GM12878 (cell line): ENCODE data around the gene NGFR. TPM values are rescaled to one million over a fixed set of nuclear protein-coding genes. Genes with fewer than 3 reads are reported as not detected.
A peak's percentile ranks its signal among the peaks of the same experiment; 100 is the strongest.

ENCODE experiments used
- ATAC-seq: fragments of 200-7000 bp; cut with Tn5 transposase; 3 replicates; pipeline ENCODE4 v1.9.1; 2020; ENCODE audit warnings: mild to moderate bottlenecking, moderate library complexity
- BruUV-seq: library from RNA; stranded (reverse); fragments of 400-500 nt; replicated peaks from 2 replicates; lab custom pipeline; 2021; lab: Mats Ljungman, UMichigan
- CTCF ChIA-PET: fragments of 300-600 bp; sonication (Branson Sonifier 250); formaldehyde crosslinking; extraction: SDS; loops from one replicate; lab custom pipeline; 2021; ENCODE audit warnings: inconsistent platforms; lab: Yijun Ruan, JAX
- POLR2A ChIA-PET: fragments of 350-600 bp; formaldehyde crosslinking; extraction: SDS; loops from one replicate; lab custom pipeline; 2021; ENCODE audit warnings: inconsistent platforms; lab: Charles Lee
- RAD21 ChIA-PET: fragments of 300-600 bp; sonication (Branson Sonifier 250); formaldehyde crosslinking; loops from one replicate; lab custom pipeline; 2023; ENCODE audit warnings: antibody characterized with exemption; ENCODE audit not compliant: unreplicated experiment; lab: Charles Lee
- SMC1A ChIA-PET: fragments of 300-600 bp; sonication (Branson Sonifier 250); formaldehyde crosslinking; loops from one replicate; lab custom pipeline; 2023; ENCODE audit not compliant: unreplicated experiment, uncharacterized antibody; lab: Charles Lee
- DNase-seq: peaks from one replicate; pipeline ENCODE4 v3.0.0-alpha.2; 2011; ENCODE audit warnings: low read depth, low spot score
- FAIRE-seq: peaks from 3 replicates; lab custom pipeline; 2011; peaks lifted over from hg19 to GRCh38; lab: Jason Lieb, UNC
- H2AFZ ChIP-seq: 2 replicates; pipeline ENCODE4 v1.6.0; 2011; ENCODE audit warnings: low read depth, low read length, control low read depth; ENCODE audit not compliant: control insufficient read depth
- H3K27ac ChIP-seq: 2 replicates; pipeline ENCODE4 v1.5.1; 2011; ENCODE audit warnings: control low read depth; ENCODE audit not compliant: control insufficient read depth, insufficient read depth
- H3K27me3 ChIP-seq, 2 experiments: replicated peaks in 1 of 2; 2 replicates each; pipeline versions ENCODE4 v1.6.0 to v1.6.1; 2011; ENCODE audit warnings: low read length in 1 of 2; ENCODE audit not compliant: control insufficient read depth in 2 of 2, insufficient read depth in 2 of 2
- H3K36me3 ChIP-seq, 2 experiments: 2 replicates each; pipeline ENCODE4 v1.5.1; 2011; ENCODE audit warnings: low read length in 1 of 2; ENCODE audit not compliant: control insufficient read depth in 2 of 2, insufficient read depth in 2 of 2
- H3K4me1 ChIP-seq: 2 replicates; pipeline ENCODE4 v1.6.1; 2011; ENCODE audit warnings: mild to moderate bottlenecking, low read length, moderate library complexity, mixed read lengths; ENCODE audit not compliant: control insufficient read depth, insufficient read depth
- H3K4me2 ChIP-seq: 2 replicates; pipeline ENCODE4 v1.6.0; 2011; ENCODE audit warnings: control low read depth; ENCODE audit not compliant: control insufficient read depth, insufficient read depth
- H3K4me3 ChIP-seq: fragments of 200-600 bp; sonication (generic); 2 replicates; pipeline ENCODE4 v1.5.1; 2016
- H3K79me2 ChIP-seq: 2 replicates; pipeline ENCODE4 v1.6.0; 2011; ENCODE audit warnings: low read length; ENCODE audit not compliant: control insufficient read depth, insufficient read depth
- H3K9ac ChIP-seq: 2 replicates; pipeline ENCODE4 v1.8.0; 2011; ENCODE audit warnings: low read length, control low read depth, mixed read lengths; ENCODE audit not compliant: control insufficient read depth, insufficient read depth
- H3K9me3 ChIP-seq: replicated peaks from 3 replicates; pipeline ENCODE4 v1.5.1; 2011; ENCODE audit warnings: mild to moderate bottlenecking, low read length; ENCODE audit not compliant: control insufficient read depth, insufficient read depth
- H4K20me1 ChIP-seq: 2 replicates; pipeline ENCODE4 v1.6.0; 2011; ENCODE audit not compliant: control insufficient read depth, insufficient read depth
- BMI1 ChIP-seq: fragments of 450-650 bp; IDR thresholded peaks from 2 replicates; pipeline ENCODE4 v1.6.1; 2016; ENCODE audit warnings: mild to moderate bottlenecking, moderate library complexity, borderline replicate concordance
- CBFB ChIP-seq: IDR thresholded peaks from 2 replicates; pipeline ENCODE4 v1.6.1; 2016; ENCODE audit warnings: antibody characterized with exemption, low read depth
- CEBPB ChIP-seq, 2 experiments: fragments of 150-350 bp in 1 of 2; IDR thresholded peaks; 2 replicates each; pipeline ENCODE4 v1.6.1; 2012 to 2014; ENCODE audit warnings: low read depth in 2 of 2, low read length in 2 of 2, borderline replicate concordance in 1 of 2, inconsistent platforms in 1 of 2
- IRF4 ChIP-seq: IDR thresholded peaks from 2 replicates; pipeline ENCODE4 v1.6.1; 2011; ENCODE audit warnings: low read depth, low read length
- NFXL1 ChIP-seq: fragments of 450-650 bp; IDR thresholded peaks from 2 replicates; pipeline ENCODE4 v1.6.1; 2017; ENCODE audit warnings: antibody characterized with exemption, mild to moderate bottlenecking, borderline replicate concordance
- SKIL ChIP-seq: fragments of 450-650 bp; IDR thresholded peaks from 2 replicates; pipeline ENCODE4 v1.6.1; 2017; ENCODE audit warnings: mild to moderate bottlenecking, low read depth, inconsistent platforms; ENCODE audit not compliant: poor library complexity, severe bottlenecking
- TARDBP ChIP-seq: IDR thresholded peaks from 2 replicates; pipeline ENCODE4 v1.6.1; 2016; ENCODE audit warnings: borderline replicate concordance
- YBX1 ChIP-seq: fragments of 450-650 bp; IDR thresholded peaks from 2 replicates; pipeline ENCODE4 v1.6.1; 2016; ENCODE audit warnings: antibody characterized with exemption
- ZZZ3 ChIP-seq: IDR thresholded peaks from 2 replicates; pipeline ENCODE4 v1.6.1; 2011; ENCODE audit warnings: low read depth; ENCODE audit not compliant: control insufficient read depth, insufficient read length
- WGBS: methylation state at CpG from one replicate; pipeline ENCODE4 v1.1.6; 2016; ENCODE audit warnings: low lambda C conversion rate; ENCODE audit not compliant: insufficient replicate concordance, insufficient coverage; ENCODE audit errors: missing lambda C conversion rate; 5-methylcytosine and 5-hydroxymethylcytosine counted together
- in situ Hi-C: fragments of 300-500 bp; cut with MboI; formaldehyde crosslinking; loops from 9 replicates; pipeline ENCODE4 v1.14.3; 2018; ENCODE audit warnings: mixed read lengths
- intact Hi-C: fragments of 100-400 bp; cut with micrococcal nuclease; formaldehyde crosslinking; loops from one replicate; pipeline ENCODE4 v1.14.2; 2022; ENCODE audit not compliant: unreplicated experiment
- polyA plus RNA-seq, 11 experiments: library from polyadenylated mRNA; depleted of rRNA in 4 of 11; unstranded in 6 of 11; stranded (reverse) in 5 of 11; fragments of >200 nt; fragmentation: Nextera tagmentation in 4 of 11; fragmentation: Illumina TruSeq in 1 of 11; extraction: Ambion mirVana in 4 of 11; extraction: Trizol in 1 of 11; gene quantifications; 1 replicate in 1 of 11; 2 replicates in 10 of 11; pipeline versions ENCODE4 v1.2.1 to v1.2.3, GENCODE V29; 2011 to 2016; ENCODE audit warnings: inconsistent platforms in 2 of 11, missing spikeins in 2 of 11, low read depth in 1 of 11
- total RNA-seq, 4 experiments: library from RNA; depleted of rRNA in 3 of 4; stranded (reverse); fragments of >200 nt in 3 of 4; fragmentation: Illumina TruSeq in 1 of 4; extraction: Trizol in 1 of 4; gene quantifications; 2 replicates each; pipeline versions ENCODE4 v1.2.1 to v1.2.3, GENCODE V29; 2013 to 2021

The NGFR gene
- total and polyA plus RNA-seq, 10 of the 15 experiments (the other 5 are each of a cell fraction or from before 2014, with no cell fraction given) = 0.05 to 0.28 (median 0.08) TPM; not detected in 1

GRCh38 chr17:49455272-49455861 lies 39.7 kb upstream of the NGFR start:
- ChIA-PET SMC1A (no interaction called here), CTCF (interaction anchor here (0.6 to 1.7 kb wide), 2 partner anchors 60 to 101 kb away, joined by 4 read pairs; no protein-coding TSS in a partner anchor), POLR2A (no interaction called here), RAD21 (no interaction called here)
- Histone ChIP-seq H3K4me3 (no peak overlapping the region), H3K27me3 (peaks cover 3 to 4% of the 10 kb centered on the region in 2 experiments; a peak in 2 of 4 replicates), H3K4me1 (no peaks in the 10 kb centered on the region), H3K4me2 (no peak overlapping the region), H4K20me1 (no peaks in the 10 kb centered on the region), H3K27ac (no peak overlapping the region), H3K79me2 (no peaks in the 10 kb centered on the region), H2AFZ (no peak overlapping the region), H3K9ac (no peak overlapping the region), H3K9me3 (no peaks in the 10 kb centered on the region), H3K36me3 (no peaks in the 10 kb centered on the region)
- WGBS = 4% methylated on average over 9 of the region's 9 CpGs
- TF ChIP-seq NFXL1 (peak; percentile 80; the same call in 1 of the 2 replicates), BMI1 (no peak)
- no peak for ATAC-seq
- DNase-seq = no peak
- intact Hi-C loops = no loop called here
- in situ Hi-C loops = no loop called here
- BruUV-seq = no TSS peak
- FAIRE-seq = no peak

- Histone ChIP-seq H3K4me3 (no peak overlapping the region), H4K20me1 (no peaks in the 10 kb centered on the region), H3K9me3 (no peaks in the 10 kb centered on the region), H3K27me3 (peaks cover 3 to 9% of the 10 kb centered on the region in 2 experiments; a peak in 2 of 4 replicates), H2AFZ (no peak overlapping the region), H3K79me2 (no peaks in the 10 kb centered on the region), H3K27ac (no peak overlapping the region), H3K4me2 (no peak overlapping the region), H3K36me3 (no peaks in the 10 kb centered on the region), H3K9ac (no peak overlapping the region), H3K4me1 (no peaks in the 10 kb centered on the region)
- no TSS peak for BruUV-seq
- ATAC-seq (no peak), DNase-seq (no peak), FAIRE-seq (no peak)
- in situ Hi-C loops = no loop called here
- intact Hi-C loops = no loop called here
- RAD21 ChIA-PET = no interaction called here
- POLR2A ChIA-PET = no interaction called here
- SMC1A ChIA-PET = interaction anchor here (0.6 to 1.0 kb wide), 2 partner anchors 55 to 140 kb away, joined by 3 read pairs; no protein-coding TSS in a partner anchor
- CTCF ChIA-PET = interaction anchor here (0.6 to 1.7 kb wide), 2 partner anchors 59 to 100 kb away, joined by 4 read pairs; no protein-coding TSS in a partner anchor
- 0% methylated on average over 5 of the region's 5 CpGs for WGBS
- TF ChIP-seq CEBPB (IDR thresholded peaks at IDR 0.05; ENCODE audit: borderline replicate concordance in 1 of 2, low read depth in 2 of 2, low read length in 2 of 2) (no peak), ZZZ3 (no peak), CBFB (no peak), YBX1 (no peak), IRF4 (no peak), SKIL (no peak), TARDBP (no peak)
These were observed 38.7 kb upstream of the NGFR start for GRCh38 chr17:49456183-49456965.
